HAP-1 (cell line): Measurements from ENCODE around the gene PHACTR1.

Source experiments
- DNase-seq, 2 experiments: peaks; one replicate each; pipeline ENCODE4 v3.0.0-alpha.2; 2016 to 2020; ENCODE audit warnings: low spot score in 2 of 2
- H3K27me3 ChIP-seq: fragments of 250-450 bp; sonication (Bioruptor Pico); 2 replicates; pipeline ENCODE4 v1.5.1; 2020; ENCODE audit warnings: low read depth, mild to moderate bottlenecking, moderate library complexity
- H3K36me3 ChIP-seq: fragments of 250-450 bp; sonication (Bioruptor Pico); replicated peaks from 2 replicates; pipeline ENCODE4 v1.5.1; 2020; ENCODE audit warnings: mild to moderate bottlenecking
- H3K4me1 ChIP-seq: fragments of 250-450 bp; sonication (Bioruptor Pico); 2 replicates; pipeline ENCODE4 v1.5.1; 2020; ENCODE audit warnings: mild to moderate bottlenecking
- H3K4me3 ChIP-seq: fragments of 250-450 bp; sonication (Bioruptor Pico); 2 replicates; pipeline ENCODE4 v1.5.1; 2020; ENCODE audit warnings: mild to moderate bottlenecking, moderate library complexity
- H3K9me3 ChIP-seq: fragments of 250-450 bp; sonication (Bioruptor Pico); 2 replicates; pipeline ENCODE4 v1.5.1; 2020; ENCODE audit warnings: mild to moderate bottlenecking, moderate library complexity
- in situ Hi-C: fragments of 300-500 bp; cut with MboI; formaldehyde crosslinking; loops from 3 replicates; pipeline ENCODE4 v1.14.3; 2020; ENCODE audit warnings: low sequenced_read_pairs, inconsistent platforms, mixed read lengths

PHACTR1 gene

DNA sequence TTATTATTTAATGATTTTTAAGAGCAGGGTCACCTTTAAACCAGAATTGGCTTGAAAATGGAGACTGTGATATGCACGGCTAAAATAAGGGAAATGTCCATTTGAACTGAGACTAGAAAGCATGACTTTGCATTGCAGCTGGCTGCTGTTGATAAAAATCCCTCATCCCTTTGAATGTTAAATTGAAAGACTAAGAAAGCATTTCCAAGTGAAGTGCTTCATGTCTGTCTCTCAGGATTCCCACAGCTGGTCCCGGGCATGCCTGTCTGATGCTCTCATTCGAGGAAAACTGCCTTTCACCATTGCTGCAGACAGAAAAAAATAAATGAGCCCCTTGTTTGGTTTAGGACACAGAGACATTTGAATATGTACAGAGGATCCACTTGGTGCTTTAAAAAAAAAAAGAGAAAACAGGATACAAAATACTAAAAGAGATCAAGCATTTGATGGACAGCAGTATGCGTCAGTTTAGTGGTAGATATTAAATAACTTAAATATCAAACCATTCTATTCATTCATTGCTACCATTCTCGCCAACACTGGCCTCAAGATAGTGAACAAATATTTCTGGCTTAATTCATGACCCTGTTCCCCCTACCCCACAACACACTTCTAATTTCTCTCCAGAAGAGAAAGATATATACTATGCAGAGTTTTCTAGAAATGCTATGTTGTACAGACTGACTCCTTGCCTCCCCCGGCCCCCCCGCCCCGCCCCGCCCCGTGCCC, 556.8 kb downstream of the PHACTR1 start:
- Histone ChIP-seq H3K9me3 (no peaks in the 10 kb centered on the region), H3K4me1 (no peaks in the 10 kb centered on the region), H3K36me3 (no peaks in the 10 kb centered on the region), H3K4me3 (no peak overlapping the region), H3K27me3 (no peaks in the 10 kb centered on the region)
- DNase-seq, result no peak
- in situ Hi-C loops, result no loop called here

DNA sequence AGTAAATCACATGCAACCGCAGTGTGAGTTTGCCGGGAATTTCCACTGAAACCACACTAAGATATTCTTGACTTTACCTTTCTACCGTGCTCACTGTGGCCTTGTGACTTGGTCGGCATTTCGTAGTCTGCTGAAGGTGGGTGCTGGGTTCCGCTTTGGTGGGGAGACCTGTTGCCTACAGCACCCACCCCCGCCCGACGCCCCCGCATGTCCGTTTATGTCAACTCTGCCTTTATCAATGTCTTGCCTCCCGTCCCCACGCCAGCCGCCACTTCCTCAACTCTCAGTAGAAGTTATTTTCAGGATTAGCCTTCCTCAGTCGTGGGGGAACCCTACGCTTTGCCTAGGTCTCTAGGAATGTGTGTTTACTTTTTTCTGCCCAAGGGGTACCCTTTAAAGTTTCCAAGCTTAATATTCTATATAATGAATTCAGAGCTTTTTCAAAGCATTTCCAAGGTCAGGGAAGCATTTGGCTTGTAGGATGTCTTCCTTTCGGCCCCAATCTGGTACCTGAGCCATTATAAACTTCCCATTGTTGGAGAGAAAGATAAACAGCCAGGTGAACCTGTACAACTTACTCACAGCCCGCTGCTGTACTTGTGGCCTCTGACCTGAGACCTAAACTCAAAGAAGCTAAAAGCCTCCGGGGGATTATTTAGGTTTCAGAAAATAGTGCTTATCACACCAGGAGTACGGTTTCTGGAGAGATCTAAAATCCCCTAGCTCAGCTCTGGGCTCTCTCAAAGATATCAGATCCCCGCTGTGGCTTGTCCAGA, 557.6 kb downstream of the PHACTR1 start:
- DNase-seq, result no peak
- no peaks in the 10 kb centered on the region for H3K36me3 ChIP-seq
- H3K27me3 ChIP-seq, result no peaks in the 10 kb centered on the region
- H3K9me3 ChIP-seq, result no peaks in the 10 kb centered on the region
- in situ Hi-C loops, result no loop called here
- H3K4me1 ChIP-seq, result no peaks in the 10 kb centered on the region
- H3K4me3 ChIP-seq, result no peak overlapping the region

DNA sequence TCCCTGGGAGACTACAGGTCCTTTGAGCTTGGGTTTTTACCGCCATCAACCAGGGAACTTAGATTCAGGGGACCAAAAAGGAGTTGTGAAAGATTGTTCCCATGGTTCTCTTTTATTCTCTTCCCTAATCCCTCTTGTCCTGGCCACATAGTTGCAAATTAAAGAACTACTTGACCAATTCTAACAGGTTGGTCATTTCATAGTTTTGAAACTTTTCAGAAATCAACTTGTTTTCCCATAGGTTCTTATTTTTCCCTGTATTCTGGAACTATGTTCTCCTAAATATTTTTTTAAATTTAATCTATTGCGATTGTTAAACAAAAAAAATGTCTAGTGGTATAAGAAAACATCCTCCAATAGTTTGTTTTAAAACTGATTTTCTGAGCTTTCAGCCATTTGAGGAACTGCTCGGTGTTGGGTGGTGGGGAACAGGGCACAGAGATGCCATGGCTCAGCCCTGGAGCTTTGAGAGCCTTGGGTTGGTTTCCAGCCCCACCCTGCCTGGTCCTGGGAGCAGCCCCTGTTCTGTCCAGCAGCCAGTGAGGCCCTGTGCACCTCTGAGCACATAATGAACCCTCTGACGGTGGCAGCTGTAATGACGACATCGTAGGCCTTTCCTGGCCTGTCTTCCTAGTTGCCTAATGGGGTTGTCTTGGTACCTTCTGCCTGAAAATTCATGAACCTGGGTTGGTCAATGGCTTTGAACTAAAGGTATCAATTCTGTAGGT, 558.3 kb downstream of the PHACTR1 start:
- H3K4me1 ChIP-seq, result no peaks in the 10 kb centered on the region
- no peak overlapping the region for H3K4me3 ChIP-seq
- H3K27me3 ChIP-seq, result no peaks in the 10 kb centered on the region
- in situ Hi-C loops, result no loop called here
- DNase-seq, result no peak
- no peaks in the 10 kb centered on the region for H3K36me3 ChIP-seq
- H3K9me3 ChIP-seq, result no peaks in the 10 kb centered on the region

DNA sequence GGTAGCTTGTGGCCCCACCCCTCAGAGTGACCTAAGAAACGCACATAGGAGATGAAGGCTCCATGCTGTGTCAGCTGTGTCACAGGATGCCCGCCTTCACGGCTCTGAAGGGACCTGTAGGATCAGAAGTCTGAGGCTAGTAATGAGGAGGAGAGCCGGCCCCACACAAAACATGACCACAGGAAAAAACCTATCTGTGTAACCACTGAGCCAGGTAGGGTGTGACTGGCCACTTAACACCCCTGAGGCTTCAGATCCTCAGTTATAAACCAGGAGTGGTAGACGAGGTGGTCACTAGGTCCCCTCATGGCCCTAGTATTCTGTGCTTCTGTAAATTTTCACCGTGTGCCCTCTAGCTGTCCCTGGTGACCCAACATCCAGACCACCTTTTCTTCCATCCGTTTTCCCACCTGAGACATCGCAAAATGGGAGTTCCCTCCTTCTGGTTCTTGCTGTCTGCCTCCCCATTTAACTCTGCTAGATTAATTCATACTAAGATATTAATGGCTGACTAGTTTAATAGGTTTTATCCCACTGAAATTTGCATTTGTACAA, 558.9 kb downstream of the PHACTR1 start:
- H3K9me3 ChIP-seq, result no peaks in the 10 kb centered on the region
- H3K27me3 ChIP-seq, result no peaks in the 10 kb centered on the region
- in situ Hi-C loops, result no loop called here
- no peaks in the 10 kb centered on the region for H3K4me1 ChIP-seq
- no peak overlapping the region for H3K4me3 ChIP-seq
- no peak for DNase-seq
- no peaks in the 10 kb centered on the region for H3K36me3 ChIP-seq

DNA sequence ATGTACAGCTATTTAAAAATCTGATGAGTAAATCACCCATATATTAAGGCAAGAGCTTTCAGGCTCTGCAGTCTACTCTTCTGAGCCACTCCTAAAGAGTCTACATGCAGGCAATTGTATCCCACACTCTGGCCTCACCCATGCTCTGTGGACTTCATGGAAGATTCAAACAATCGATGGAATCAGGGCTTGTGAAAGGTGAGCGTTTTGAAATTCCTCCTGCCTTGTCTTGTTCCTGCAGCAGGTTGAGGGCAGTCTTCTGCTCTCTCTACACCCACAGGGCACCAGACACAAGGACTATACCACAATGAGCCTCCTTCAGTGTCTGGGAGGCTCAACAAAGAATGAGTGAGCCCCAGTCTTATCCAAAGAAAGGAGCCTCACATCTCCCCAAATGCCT, 560.7 kb downstream of the PHACTR1 start:
- in situ Hi-C loops, result no loop called here
- DNase-seq, result no peak
- no peak overlapping the region for H3K4me3 ChIP-seq
- H3K27me3 ChIP-seq, result no peaks in the 10 kb centered on the region
- no peaks in the 10 kb centered on the region for H3K4me1 ChIP-seq
- no peaks in the 10 kb centered on the region for H3K9me3 ChIP-seq
- H3K36me3 ChIP-seq, result no peaks in the 10 kb centered on the region

DNA sequence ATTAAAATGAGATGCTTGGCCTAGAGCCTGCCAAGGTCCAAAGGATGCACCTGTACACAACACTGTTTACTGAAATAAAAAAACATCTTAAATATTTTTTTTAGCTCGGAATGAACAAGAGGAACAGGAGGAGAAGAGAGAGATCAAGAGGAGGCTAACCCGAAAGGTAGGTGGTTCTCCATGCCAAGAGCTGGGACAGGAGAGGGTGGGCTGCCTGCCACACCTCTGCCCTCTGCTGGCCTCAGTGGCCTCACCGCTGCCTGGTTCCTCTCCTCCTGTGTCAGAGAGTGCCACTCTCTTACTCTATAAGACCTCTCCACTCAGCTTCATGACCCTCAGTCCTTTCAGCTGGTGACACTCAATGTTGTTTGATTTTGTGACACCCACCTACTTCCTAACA, 561.6 kb downstream of the PHACTR1 start:
- no peak overlapping the region for H3K4me3 ChIP-seq
- no peaks in the 10 kb centered on the region for H3K27me3 ChIP-seq
- H3K4me1 ChIP-seq, result 0 out of 2 replicates have a peak, but pooled peaks cover 2% of the 10 kb centered on the region
- in situ Hi-C loops, result no loop called here
- no peaks in the 10 kb centered on the region for H3K36me3 ChIP-seq
- H3K9me3 ChIP-seq, result no peaks in the 10 kb centered on the region
- peak in 1 of 2 experiments; percentile 19 for DNase-seq

DNA sequence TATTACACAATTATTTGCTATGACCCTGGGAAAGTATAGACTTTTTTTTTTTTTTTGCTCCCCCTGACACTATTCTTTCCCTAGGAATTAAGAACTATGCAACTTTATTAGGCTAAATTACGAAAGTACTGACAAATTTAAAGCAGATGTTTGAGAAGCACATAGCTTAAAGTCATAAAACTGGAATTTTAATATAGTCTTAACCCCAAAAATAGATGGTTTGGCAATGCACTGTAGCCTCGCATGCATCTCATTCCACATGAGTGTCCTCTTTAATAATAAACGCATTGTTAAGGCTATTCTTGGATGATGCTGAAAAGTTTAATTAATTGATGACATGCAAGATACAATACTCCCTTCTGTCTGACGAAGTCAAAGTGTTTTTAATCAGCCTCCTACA, 562.4 kb downstream of the PHACTR1 start:
- Histone ChIP-seq H3K4me1 (0 out of 2 replicates have a peak, but pooled peaks cover 2% of the 10 kb centered on the region), H3K4me3 (no peak overlapping the region), H3K9me3 (no peaks in the 10 kb centered on the region), H3K27me3 (no peaks in the 10 kb centered on the region), H3K36me3 (no peaks in the 10 kb centered on the region)
- DNase-seq, result no peak
- in situ Hi-C loops, result no loop called here

DNA sequence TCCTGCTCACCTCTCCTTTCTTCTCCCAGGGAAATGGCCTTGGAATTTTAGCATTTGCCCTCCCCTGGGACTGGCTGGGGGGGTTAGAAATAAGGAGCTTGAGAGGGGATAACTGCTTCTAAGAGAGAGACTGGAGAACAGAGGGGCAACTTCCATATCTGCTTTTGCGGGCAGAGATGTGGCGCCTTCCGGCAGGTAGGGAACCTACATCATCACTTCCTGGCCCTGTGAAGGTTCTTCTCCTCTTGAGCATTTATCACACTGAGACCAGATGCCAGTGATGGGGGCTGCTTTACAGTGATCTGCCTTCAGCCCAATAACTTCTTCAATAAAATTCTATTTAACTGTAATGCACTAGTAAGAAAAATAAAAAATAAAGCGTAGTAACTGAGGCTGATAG, 563.7 kb downstream of the PHACTR1 start:
- H3K36me3 ChIP-seq, result no peaks in the 10 kb centered on the region
- in situ Hi-C loops, result no loop called here
- no peak for DNase-seq

DNA sequence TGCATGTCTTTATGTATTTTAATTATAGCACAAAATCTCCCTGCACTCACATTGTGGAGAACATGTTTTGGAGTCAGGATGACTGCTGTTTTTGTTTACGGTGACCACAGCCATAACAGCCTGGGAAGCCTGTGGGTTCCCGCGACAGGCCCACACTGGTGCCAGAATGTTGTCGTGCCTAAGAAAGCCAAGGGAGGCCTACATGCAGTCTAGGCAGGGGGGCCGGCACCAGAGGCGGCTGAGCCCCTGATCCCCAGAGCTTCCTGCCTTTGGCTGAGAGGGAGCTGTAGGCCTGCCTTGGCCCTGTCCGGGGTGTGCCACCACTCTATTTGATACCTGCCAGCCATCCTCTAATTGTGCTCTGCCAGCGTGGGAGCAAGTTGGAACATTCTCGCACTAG, 565.1 kb downstream of the PHACTR1 start:
- in situ Hi-C loops, result no loop called here
- Histone ChIP-seq H3K27me3 (no peaks in the 10 kb centered on the region), H3K36me3 (no peaks in the 10 kb centered on the region), H3K9me3 (no peaks in the 10 kb centered on the region), H3K4me1 (0 out of 2 replicates have a peak, but pooled peaks cover 2% of the 10 kb centered on the region), H3K4me3 (no peak overlapping the region)
- no peak for DNase-seq

More for the DNA sequence above, 563.7 kb downstream of the PHACTR1 start:
- H3K4me1 ChIP-seq, result 0 out of 2 replicates have a peak, but pooled peaks cover 2% of the 10 kb centered on the region
- no peaks in the 10 kb centered on the region for H3K27me3 ChIP-seq
- no peak overlapping the region for H3K4me3 ChIP-seq
- no peaks in the 10 kb centered on the region for H3K9me3 ChIP-seq

DNA sequence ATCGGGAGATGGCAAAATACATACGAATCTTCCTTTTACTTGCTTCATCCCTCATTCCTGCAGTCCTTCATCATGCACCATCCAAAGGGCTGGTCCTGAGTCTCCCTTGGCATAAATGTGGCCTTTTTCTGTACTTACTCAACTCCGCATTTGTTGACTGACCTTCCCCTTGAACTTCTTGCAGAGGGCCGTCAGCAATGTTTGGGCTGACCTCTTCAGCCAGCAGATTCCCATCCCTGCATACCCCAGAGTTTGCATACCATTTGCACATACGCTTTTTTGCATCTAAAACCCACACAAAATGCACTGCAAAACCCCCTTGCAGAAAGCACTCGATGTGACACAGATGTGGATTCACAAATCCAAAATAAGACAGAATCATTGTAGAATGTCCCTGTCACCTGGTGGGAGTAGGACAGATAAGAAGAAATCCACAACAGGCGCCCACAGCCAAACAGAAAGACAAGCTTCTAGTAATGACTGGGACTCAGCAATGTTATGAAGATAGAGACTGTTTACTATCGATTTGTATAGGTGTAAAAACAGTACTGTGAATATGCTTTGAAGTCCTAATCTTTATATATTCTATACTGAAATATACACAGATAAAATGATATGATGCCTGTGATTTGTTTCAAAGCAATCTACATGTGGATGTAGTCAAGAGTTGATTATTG, 566.0 kb downstream of the PHACTR1 start:
- Histone ChIP-seq H3K27me3 (no peaks in the 10 kb centered on the region), H3K4me3 (no peak overlapping the region), H3K9me3 (no peaks in the 10 kb centered on the region), H3K36me3 (no peaks in the 10 kb centered on the region), H3K4me1 (0 out of 2 replicates have a peak, but pooled peaks cover 2% of the 10 kb centered on the region)
- in situ Hi-C loops, result no loop called here
- DNase-seq, result no peak

DNA sequence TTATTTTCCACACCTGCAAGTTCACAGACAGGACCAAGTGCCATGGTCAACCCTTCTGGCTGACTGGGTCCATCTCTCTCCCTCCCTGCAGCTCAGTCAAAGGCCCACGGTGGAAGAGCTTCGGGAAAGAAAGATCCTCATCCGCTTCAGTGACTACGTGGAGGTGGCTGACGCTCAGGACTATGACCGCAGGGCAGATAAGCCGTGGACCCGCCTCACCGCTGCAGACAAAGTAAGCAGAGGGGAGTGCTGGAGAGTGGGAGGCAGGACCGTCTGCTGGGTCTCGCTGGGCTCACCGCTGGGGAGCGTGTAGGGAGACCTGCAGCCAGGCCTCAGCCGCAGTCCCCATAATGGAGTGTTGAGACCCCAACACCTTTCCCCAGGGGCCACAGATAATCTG, 566.8 kb downstream of the PHACTR1 start:
- Histone ChIP-seq H3K27me3 (no peaks in the 10 kb centered on the region), H3K9me3 (no peaks in the 10 kb centered on the region), H3K4me1 (0 out of 2 replicates have a peak, but pooled peaks cover 2% of the 10 kb centered on the region), H3K4me3 (no peak overlapping the region), H3K36me3 (no peaks in the 10 kb centered on the region)
- in situ Hi-C loops, result no loop called here
- no peak for DNase-seq

DNA sequence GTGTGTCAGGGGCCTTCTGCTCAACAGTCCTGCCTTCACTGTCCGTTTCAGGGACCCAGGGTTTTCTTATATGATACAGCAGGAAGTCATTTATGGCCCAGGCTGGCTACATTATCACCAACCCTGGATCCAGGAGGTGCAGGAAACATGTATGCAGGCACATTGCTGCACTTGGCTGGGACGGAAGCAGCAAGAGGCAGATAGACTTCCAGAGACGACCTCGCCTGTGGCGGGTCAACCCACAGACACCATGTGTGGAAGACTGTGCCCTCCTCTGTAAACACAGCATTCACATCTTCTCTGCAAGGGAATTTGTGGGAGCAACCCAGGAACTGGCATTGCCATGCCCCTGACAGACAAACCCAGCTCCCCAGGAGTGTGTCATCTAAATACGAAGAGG, 568.1 kb downstream of the PHACTR1 start:
- Histone ChIP-seq H3K9me3 (no peaks in the 10 kb centered on the region), H3K4me3 (no peak overlapping the region), H3K36me3 (no peaks in the 10 kb centered on the region), H3K4me1 (0 out of 2 replicates have a peak, but pooled peaks cover 2% of the 10 kb centered on the region), H3K27me3 (no peaks in the 10 kb centered on the region)
- in situ Hi-C loops, result no loop called here
- no peak for DNase-seq

DNA sequence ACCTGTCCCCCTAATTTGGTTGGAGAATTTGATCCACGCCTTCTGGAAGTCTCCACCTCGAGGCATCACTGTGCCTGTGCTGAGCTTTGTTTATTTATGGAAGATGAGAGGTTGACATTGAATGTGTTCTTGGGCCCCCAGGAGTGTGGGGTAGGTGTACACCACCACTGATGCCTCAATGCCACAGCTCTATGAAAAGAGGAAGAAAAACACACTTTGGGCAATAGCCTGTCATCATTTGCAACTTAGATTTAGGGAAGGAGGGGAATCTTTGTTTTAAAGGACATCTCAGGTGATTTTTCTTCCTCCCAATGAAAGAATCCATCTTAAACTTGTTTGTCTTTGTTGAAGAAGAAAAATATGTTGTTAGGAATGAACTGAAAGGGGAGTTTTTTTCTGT, 569.1 kb downstream of the PHACTR1 start:
- Histone ChIP-seq H3K36me3 (no peaks in the 10 kb centered on the region), H3K4me3 (no peak overlapping the region), H3K27me3 (no peaks in the 10 kb centered on the region), H3K4me1 (0 out of 2 replicates have a peak, but pooled peaks cover 2% of the 10 kb centered on the region), H3K9me3 (no peaks in the 10 kb centered on the region)
- DNase-seq, result no peak
- in situ Hi-C loops, result no loop called here
